Mesenchymal stem cell (in vitro differentiated cells and primary cell): Measurements from ENCODE around the gene OSGEPL1.
A peak's percentile ranks its signal among the peaks of the same experiment; 100 is the strongest.

Source experiments
- DNase-seq: peaks from one replicate; pipeline ENCODE4 v3.0.0-alpha.2; 2013
- H2AFZ ChIP-seq: one replicate; pipeline ENCODE4 v1.6.1; 2013; ENCODE audit warnings: low read depth, mild to moderate bottlenecking, control low read depth, inconsistent platforms, low read length, moderate library complexity
- H2AK5ac ChIP-seq: 2 replicates; pipeline ENCODE4 v1.6.1; 2013; ENCODE audit warnings: low read length, moderate library complexity, mild to moderate bottlenecking, inconsistent platforms; ENCODE audit not compliant: severe bottlenecking
- H2BK120ac ChIP-seq: one replicate; pipeline ENCODE4 v1.6.1; 2013; ENCODE audit warnings: low read depth, mild to moderate bottlenecking, inconsistent platforms, low read length, moderate library complexity
- H2BK12ac ChIP-seq, 2 experiments: one replicate each; pipeline ENCODE4 v1.6.1; 2013; ENCODE audit warnings: inconsistent platforms in 2 of 2, low read length in 2 of 2, mild to moderate bottlenecking in 2 of 2, moderate library complexity in 2 of 2, control low read depth in 1 of 2
- H2BK15ac ChIP-seq: one replicate; pipeline ENCODE4 v1.6.1; 2013; ENCODE audit warnings: mild to moderate bottlenecking, low read depth, inconsistent platforms; ENCODE audit not compliant: poor library complexity, severe bottlenecking
- H2BK5ac ChIP-seq: 2 replicates; pipeline ENCODE4 v1.6.1; 2013; ENCODE audit warnings: low read depth, mild to moderate bottlenecking, low read length, control low read depth, inconsistent platforms; ENCODE audit not compliant: poor library complexity, severe bottlenecking
- H3K14ac ChIP-seq, 2 experiments: one replicate each; pipeline ENCODE4 v1.6.1; 2013; ENCODE audit warnings: inconsistent platforms in 2 of 2, low read length in 2 of 2, control low read depth in 1 of 2, mild to moderate bottlenecking in 1 of 2, moderate library complexity in 1 of 2
- H3K18ac ChIP-seq, 2 experiments: one replicate each; pipeline ENCODE4 v1.6.1; 2013; ENCODE audit warnings: inconsistent platforms in 2 of 2, low read length in 2 of 2, control low read depth in 1 of 2, low read depth in 1 of 2, mild to moderate bottlenecking in 1 of 2
- H3K23ac ChIP-seq, 2 experiments: one replicate each; pipeline ENCODE4 v1.6.1; 2013; ENCODE audit warnings: inconsistent platforms in 2 of 2, low read length in 2 of 2, mild to moderate bottlenecking in 2 of 2, moderate library complexity in 2 of 2, control low read depth in 1 of 2
- H3K27ac ChIP-seq: 2 replicates; pipeline ENCODE4 v1.5.1; 2013; ENCODE audit warnings: mild to moderate bottlenecking, moderate library complexity, low read length, control low read depth, inconsistent platforms; ENCODE audit not compliant: poor library complexity, severe bottlenecking
- H3K27me3 ChIP-seq, 2 experiments: 2 replicates each; pipeline versions ENCODE4 v1.6.1 to v1.7.0; 2013; ENCODE audit warnings: low read length in 2 of 2, mild to moderate bottlenecking in 2 of 2, moderate library complexity in 2 of 2, control low read depth in 1 of 2, inconsistent platforms in 1 of 2; ENCODE audit not compliant: control insufficient read depth in 1 of 2, insufficient read depth in 1 of 2
- H3K36me3 ChIP-seq, 2 experiments: 2 replicates each; pipeline versions ENCODE4 v1.6.1 to v1.7.0; 2013; ENCODE audit warnings: low read length in 2 of 2, control low read depth in 1 of 2, inconsistent platforms in 1 of 2, low read depth in 1 of 2, mild to moderate bottlenecking in 1 of 2; ENCODE audit not compliant: insufficient read depth in 2 of 2, control insufficient read depth in 1 of 2
- H3K4ac ChIP-seq, 2 experiments: one replicate each; pipeline ENCODE4 v1.6.1; 2013; ENCODE audit warnings: inconsistent platforms in 2 of 2, low read length in 2 of 2, mild to moderate bottlenecking in 2 of 2, moderate library complexity in 2 of 2, control low read depth in 1 of 2, low read depth in 1 of 2
- H3K4me1 ChIP-seq: 2 replicates; pipeline ENCODE4 v1.6.1; 2013; ENCODE audit warnings: low read depth, low read length, control low read depth; ENCODE audit not compliant: control insufficient read depth, insufficient read depth
- H3K4me2 ChIP-seq: 2 replicates; pipeline ENCODE4 v1.6.1; 2013; ENCODE audit warnings: low read length, mild to moderate bottlenecking, inconsistent platforms; ENCODE audit not compliant: poor library complexity, severe bottlenecking
- H3K4me3 ChIP-seq, 2 experiments: 2 replicates each; pipeline versions ENCODE4 v1.5.1 to v1.7.0; 2013; ENCODE audit warnings: low read length in 2 of 2, mild to moderate bottlenecking in 2 of 2, control low read depth in 1 of 2, low read depth in 1 of 2; ENCODE audit not compliant: insufficient read depth in 1 of 2
- H3K79me1 ChIP-seq: replicated peaks from 2 replicates; pipeline ENCODE4 v1.6.1; 2013; ENCODE audit warnings: mild to moderate bottlenecking, control low read depth, low read length, inconsistent platforms; ENCODE audit not compliant: poor library complexity, severe bottlenecking
- H3K9ac ChIP-seq: 2 replicates; pipeline ENCODE4 v1.7.0; 2013; ENCODE audit warnings: mild to moderate bottlenecking, low read length, moderate library complexity
- H3K9me3 ChIP-seq: 2 replicates; pipeline ENCODE4 v1.7.0; 2013; ENCODE audit warnings: mild to moderate bottlenecking, low read length; ENCODE audit not compliant: control insufficient read depth
- H4K8ac ChIP-seq: one replicate; pipeline ENCODE4 v1.6.1; 2013; ENCODE audit warnings: inconsistent platforms, mild to moderate bottlenecking, low read length, moderate library complexity
- H4K91ac ChIP-seq: one replicate; pipeline ENCODE4 v1.6.1; 2013; ENCODE audit warnings: mild to moderate bottlenecking, low read length, inconsistent platforms
- WGBS: methylation state at CpG from one replicate; pipeline ENCODE4 v1.1.7; 2013; ENCODE audit warnings: mixed read lengths; 5-methylcytosine and 5-hydroxymethylcytosine counted together

OSGEPL1 gene

DNA sequence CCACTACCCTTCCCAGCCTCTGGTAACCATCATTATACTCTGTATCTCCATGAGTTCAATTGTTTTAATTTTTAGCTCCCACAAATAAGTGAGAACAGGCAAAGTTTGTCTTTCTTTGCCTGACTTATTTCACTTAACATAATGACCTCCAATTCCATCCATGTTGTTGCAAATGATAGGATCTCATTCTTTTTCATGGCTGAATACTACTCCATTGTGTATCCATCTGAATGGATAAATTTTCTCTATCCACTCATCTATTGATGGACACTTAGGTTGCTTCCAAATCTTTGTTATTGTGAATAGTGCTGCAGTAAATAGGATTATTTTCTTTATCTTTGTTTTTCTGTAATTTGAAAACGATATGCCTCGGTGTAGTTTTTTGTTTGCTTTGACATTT lies 61.9 kb downstream of the OSGEPL1 start:
- Histone ChIP-seq H2BK120ac (no peak overlapping the region), H3K4me3 (no peak overlapping the region), H3K9me3 (no peaks in the 10 kb centered on the region), H3K23ac (no peak overlapping the region), H3K79me1 (no peaks in the 10 kb centered on the region), H3K27me3 (no peaks in the 10 kb centered on the region), H2BK5ac (no peak overlapping the region), H2BK15ac (no peak overlapping the region), H3K4me1 (peaks cover 1% of the 10 kb centered on the region), H3K9ac (no peak overlapping the region), H4K8ac (no peak overlapping the region), H3K18ac (no peak overlapping the region), H2AK5ac (no peak overlapping the region), H3K4me2 (no peak overlapping the region), H2AFZ (no peak overlapping the region), H3K27ac (no peak overlapping the region), H3K4ac (no peak overlapping the region), H3K36me3 (peaks cover 0 to 17% of the 10 kb centered on the region in 2 experiments), H2BK12ac (no peak overlapping the region), H3K14ac (no peak overlapping the region), H4K91ac (no peak overlapping the region)
- WGBS = 50% methylated on average over 2 of the region's 2 CpGs
- no peak for DNase-seq

DNA sequence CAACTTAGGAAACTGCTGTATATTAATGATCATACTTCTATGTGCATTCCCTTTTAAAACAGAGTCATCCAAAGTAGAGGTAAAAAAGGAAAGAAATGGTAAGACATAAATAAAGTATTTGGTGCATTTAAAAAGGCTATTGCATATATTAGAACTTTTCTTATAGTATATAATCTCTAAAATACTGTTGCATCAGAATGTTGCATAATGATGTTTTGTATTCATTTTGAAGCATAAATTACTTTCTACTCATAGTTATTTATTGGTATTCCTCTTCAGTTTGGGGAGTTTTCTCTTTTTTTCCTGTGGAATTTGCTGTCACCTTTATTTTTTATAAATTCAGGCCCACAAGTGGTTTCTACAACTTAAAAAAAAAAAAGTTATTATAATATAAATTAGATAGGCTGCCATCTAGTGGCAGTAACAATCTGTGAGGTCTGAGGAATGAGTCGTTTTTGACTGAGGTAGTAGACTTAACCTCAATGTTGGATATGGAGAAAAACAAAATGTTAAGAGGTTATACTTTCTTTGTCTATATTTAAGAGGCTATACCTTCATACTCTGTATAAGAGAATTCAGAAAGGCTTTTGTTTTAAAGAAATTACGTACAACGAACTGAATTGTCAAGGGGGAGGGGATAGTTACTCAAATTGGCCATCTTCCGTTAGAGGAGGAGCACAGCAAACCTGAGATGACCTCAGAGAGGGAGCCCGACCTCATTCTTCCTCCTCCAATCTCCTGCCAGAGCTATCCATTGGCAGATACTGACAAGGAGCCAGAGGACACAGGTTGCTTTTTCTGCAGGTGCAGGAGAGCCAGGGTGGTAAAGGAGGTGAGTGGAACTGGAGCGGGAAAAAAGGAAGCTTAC lies 64.3 kb downstream of the OSGEPL1 start:
- no peak overlapping the region for H2BK120ac ChIP-seq
- no peaks in the 10 kb centered on the region for H3K79me1 ChIP-seq
- no peaks in the 10 kb centered on the region for H3K9me3 ChIP-seq
- H3K14ac ChIP-seq = no peak overlapping the region
- no peak overlapping the region for H2BK5ac ChIP-seq
- no peak overlapping the region for H4K8ac ChIP-seq
- H3K36me3 ChIP-seq = peaks cover 0 to 9% of the 10 kb centered on the region in 2 experiments
- H3K23ac ChIP-seq = no peak overlapping the region
- peak; percentile 59 for DNase-seq
- peak overlapping the region; percentile 42 for H3K9ac ChIP-seq
- no peak overlapping the region for H2AFZ ChIP-seq
- 40% methylated on average over 5 of the region's 6 CpGs for WGBS
- no peak overlapping the region for H3K27ac ChIP-seq
- H3K27me3 ChIP-seq = no peaks in the 10 kb centered on the region
- H3K18ac ChIP-seq = no peak overlapping the region
- no peak overlapping the region for H3K4me2 ChIP-seq
- H2AK5ac ChIP-seq = no peak overlapping the region
- H3K4me1 ChIP-seq = peaks cover 1% of the 10 kb centered on the region
- H2BK12ac ChIP-seq = no peak overlapping the region
- no peak overlapping the region for H3K4me3 ChIP-seq
- H2BK15ac ChIP-seq = no peak overlapping the region
- H4K91ac ChIP-seq = no peak overlapping the region
- no peak overlapping the region for H3K4ac ChIP-seq
